EH (cell line): ENCODE measurements around the gene RABL6.
"Not testable (repeated sequence)": the region's sequence is repeated elsewhere in the genome, so short reads cannot be mapped to it uniquely, and the experiment has no call there.

Experiments used
- DNase-seq: peaks from one replicate; pipeline ENCODE4 v3.0.0-alpha.2; 2015; ENCODE audit warnings: low read depth

RABL6 gene

DNA sequence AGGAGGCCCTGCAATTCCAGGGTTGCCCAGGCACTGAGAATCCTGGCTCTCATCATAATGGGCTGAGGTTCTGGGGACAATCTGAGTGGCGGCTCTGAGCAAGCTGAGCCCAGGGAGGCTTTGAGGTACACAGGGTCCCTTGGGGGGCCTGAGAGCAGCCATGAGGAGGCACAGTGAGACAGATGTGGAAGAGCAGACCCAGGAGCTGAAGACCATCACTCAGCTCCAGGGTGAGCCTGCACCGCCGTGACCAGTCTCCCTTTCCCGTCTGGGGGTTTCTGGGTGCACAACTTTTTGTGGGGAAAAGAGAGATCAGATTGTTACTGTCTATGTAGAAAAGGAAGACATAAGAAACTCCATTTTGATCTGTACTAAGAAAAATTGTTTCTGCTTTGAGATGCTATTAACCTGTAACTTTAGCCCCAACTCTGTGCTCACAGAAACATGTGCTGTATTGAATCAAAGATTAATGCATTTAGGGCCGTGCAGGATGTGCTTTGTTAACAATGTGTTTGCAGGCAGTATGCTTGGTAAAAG, 11.4 kb upstream of the RABL6 start, which contains the start of gene CCDC183:
Gene CCDC183, plus strand, starts transcription at position 101 of the 537 bp plus-strand sequence. Its CDS starts 60 bp downstream, at position 161.
- no peak for DNase-seq

GRCh38 chr9:136796775-136797347, 10.9 kb upstream of the RABL6 start:
- DNase-seq = peak; percentile 49

- no peak for DNase-seq
Observed at GRCh38 chr9:136798708-136799078, 9.1 kb upstream of the RABL6 start.

DNA sequence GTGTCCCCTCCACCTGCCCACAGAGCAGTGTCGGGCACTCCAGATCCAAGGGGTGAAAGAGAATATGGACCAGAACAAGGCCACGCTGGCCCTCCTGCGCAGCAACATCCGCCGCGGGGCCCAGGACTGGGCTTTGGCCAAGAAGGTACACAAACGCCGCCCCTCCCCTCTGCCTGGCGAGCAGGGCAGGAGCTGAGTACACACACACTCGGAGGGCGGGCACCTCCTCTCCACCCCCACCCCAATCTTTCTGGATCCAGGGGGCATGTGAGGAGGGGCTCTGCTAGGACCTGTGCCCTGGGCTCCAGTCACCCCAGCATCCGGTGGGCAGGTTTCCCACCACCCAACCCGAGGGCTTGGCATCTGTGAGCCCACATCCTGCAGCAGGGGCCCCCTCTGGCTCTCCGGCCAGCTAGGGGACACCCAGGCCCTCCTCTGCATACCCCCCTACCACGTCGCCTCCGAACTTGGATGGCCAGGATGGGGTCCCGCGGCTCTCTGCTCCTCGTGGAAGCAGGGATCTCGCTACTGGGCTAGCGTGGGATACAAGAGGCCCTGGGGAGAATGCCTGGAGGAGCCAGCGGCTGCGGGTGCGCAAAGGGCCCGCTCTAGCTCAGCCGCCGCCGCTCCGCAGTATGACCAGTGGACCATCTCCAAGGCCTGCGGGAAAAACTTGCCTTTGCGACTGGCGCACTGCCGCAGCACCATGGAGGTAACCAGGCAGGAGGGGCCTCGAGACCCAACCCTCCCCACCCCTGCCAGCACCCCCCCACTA, 8.5 kb upstream of the RABL6 start:
- DNase-seq = no peak

DNA sequence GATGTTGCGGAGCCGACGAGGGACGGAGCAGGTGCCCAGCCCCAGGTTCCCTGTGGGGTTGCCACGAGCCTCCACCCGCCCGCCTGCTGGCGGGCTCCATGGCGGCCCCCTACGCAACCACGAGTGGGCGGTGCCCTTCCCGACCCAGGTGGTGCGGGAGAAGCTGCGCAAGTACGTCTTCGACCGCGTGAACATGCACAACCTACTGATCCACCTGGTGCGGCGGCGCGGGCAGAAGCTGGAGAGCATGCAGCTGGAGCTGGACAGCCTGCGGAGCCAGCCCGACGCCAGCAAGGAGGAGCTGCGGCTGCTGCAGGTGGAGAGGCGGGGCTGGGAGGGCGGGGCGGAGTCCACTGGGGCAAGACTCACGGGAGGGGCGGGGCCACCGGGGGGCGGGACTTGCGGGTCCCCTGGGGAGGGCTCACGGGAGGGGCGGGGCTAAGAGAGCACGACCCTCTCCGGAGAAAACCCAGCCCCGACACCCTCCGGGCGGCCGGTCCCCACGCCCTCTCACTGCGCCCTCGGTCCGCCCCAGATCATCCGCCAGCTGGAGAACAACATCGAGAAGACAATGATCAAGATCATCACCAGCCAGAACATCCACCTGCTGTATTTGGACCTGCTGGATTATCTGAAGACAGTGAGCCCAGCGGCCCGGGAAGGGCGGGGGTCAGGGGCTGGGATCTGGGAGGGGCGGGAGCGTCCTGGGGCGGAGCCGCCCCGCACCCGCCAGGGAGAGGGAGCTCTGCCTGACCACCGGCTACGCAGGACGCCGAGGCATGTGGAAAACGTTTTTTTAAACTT, 7.7 kb upstream of the RABL6 start:
- peak; percentile 65 for DNase-seq

GRCh38 chr9:136802321-136802720, 5.4 kb upstream of the RABL6 start:
- no peak for DNase-seq

- DNase-seq = not testable (repeated sequence)
Observed at GRCh38 chr9:136803009-136803550, 4.7 kb upstream of the RABL6 start.

DNA sequence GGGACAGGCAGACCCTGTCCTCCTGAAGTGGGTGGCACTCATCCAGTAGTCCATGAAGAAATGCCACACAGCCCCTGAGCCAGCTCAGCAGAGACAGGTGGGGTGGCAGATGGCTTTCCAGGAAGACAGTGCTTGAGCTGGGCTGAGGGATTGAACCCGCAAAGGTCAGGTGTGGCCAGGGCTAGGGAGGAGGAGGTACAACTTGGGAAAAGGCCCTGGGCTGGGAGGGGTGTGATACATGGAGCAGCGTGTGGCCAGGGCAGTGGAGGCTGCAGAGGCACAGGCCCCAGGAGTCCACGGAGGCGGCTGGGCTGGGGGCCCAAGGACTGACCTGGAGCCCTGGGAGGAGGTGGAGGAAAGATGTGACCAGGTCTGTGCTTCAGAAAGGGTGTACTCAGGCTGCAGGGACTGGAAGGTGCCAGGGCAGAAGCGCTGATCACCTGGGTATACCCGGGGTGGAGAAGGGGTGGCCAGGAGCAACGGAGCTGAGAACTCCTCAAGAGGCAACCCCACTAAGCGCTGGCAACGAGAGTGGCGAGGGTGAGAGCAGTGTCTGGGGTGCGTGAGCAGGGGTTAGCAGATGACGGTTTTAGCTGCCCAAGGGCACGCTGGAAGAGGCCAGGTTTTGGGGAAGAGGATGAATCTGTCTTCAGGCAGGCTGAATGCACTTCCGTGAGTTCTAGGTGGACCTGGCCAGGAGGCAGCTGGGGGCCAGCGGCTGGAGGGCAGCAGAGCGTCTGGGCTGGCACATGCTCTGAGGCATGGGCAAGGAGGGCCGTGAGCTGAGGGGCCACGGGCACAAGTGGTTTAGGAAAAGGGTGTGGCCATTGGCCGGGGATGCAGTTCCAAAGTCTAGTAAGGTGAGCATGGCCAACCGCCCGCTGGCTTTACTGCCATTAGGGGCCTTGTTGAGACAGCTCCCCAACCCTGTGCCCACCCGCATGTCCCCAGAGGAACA, 3.9 kb upstream of the RABL6 start:
- no peak for DNase-seq

DNA sequence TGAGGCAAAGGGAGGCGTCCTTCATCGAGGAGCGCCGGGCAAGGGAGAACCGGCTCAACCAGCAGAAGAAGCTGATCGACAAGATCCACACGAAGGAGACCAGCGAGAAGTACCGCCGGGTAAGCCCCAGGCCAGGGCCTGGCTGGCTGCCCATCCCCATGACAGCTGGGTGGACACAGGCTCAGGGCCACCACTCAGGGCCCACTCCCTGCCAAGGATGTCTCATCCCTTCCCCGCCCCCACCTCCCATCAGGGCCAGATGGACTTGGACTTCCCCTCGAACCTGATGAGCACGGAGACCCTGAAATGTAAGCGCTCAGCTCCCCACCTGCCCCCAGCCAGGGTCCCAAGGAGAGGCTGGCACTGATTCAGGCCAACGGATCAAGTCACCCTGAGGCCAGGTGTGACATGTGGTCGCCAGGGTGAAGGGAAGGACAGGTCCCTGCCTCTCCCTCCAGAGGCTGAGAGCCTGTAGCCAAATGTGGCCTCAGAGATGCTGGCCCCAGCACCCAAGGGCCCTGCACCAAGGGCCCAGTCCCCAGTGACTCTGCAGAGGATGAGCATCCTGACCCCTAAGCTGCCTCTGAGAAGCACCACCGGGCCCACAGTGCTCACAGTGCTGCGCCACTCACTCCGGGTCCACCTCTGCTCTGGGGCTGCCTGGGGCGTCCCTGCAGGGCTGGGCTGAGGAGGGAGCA, 3.1 kb upstream of the RABL6 start:
- no peak for DNase-seq

DNA sequence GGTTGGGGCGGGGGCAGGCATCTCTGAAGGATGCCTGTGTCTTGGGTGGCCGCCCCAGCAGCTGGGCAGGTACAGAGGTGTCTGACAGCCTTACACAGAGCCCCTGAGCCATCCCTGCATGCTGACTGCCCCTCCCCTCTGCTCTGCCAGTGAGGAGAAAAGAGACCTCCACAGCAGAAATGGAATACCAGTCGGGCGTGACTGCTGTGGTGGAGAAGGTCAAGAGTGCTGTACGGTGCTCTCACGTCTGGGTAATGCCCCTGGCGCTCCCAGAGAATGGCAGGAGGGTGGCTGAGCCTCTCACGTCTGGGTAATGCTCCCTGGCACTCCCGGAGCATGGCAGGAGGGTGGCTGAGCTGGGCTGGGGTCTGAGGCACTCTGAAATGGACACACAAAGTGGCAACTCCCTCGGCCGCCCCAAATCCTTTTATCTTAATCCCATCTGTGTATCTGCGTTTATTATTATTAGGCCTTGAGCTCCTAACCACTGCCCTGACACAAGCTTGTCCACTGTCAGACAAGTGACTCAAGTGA, 2.5 kb upstream of the RABL6 start:
- no peak for DNase-seq

DNA sequence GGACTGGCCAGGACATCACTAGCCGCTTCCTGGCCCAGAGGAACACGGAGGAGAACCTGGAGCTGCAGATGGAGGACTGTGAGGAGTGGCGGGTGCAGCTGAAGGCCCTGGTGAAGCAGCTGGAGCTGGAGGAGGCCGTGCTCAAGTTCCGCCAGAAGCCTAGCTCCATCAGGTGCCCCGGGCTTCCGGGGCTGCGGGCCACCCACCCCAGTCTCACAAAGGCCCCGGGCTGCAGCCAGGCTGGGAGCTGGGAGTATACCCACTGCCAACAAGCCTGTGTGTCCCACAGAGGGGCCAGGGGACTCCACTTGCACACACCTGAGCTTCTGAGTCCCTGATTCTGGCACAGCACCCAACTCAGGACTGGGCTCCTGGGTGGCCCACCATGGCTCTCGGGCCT, 1.7 kb upstream of the RABL6 start:
- no peak for DNase-seq

DNA sequence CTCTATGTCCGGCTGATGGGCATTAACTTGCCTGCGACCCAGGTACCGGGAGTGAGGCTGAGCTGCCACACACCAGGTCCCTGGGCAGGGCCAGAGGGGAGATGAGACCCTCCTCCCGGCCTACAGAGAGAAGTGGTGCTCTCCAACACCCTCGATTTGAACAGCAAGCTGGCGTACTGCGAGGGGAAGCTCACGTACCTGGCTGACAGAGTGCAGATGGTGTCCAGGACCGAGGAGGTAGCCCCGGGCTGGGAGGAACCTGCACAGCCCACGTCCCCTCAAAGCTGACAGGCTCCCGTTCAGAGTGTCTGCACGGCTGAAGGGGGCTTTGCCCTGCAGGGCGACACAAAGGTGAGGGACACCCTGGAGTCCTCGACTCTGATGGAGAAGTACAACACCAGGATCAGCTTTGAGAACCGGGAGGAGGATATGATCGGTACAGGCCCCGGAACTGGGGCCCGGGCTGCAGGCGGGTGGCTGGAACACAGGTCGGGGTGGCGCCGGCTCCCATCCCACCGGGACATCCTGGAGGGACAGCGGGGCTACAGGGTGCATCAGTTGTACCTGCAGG, 1.0 kb upstream of the RABL6 start:
- DNase-seq = no peak

DNA sequence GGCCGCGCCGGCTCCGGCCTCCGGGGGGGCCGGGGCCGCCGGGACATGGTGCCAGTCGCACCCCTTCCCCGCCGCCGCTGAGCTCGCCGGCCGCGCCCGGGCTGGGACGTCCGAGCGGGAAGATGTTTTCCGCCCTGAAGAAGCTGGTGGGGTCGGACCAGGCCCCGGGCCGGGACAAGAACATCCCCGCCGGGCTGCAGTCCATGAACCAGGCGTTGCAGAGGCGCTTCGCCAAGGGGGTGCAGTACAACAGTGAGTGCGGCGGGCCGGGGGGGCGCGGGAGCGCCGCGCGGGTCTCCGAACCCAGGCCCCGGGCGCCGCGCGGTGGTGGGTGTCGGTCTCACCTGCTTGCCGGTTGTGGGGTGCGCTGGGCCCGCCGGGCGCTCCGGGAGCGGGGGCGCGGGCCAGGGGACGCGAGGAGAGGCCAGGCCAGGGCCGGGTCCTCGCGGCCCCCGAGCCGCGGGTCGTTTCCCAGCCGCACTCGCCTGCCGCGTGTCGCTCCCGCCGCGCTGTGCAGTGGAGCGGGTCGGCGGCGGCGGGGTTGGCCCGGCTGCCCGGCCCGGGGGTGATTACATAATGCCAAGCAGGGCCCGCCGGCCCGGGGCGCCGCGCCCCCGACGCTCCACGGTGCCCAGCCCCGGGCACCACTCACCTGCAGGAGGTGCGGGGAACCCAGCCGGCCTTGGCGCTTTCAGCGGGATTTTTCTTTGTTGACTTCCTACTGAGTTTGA, 492 bp downstream of the RABL6 start:
- peak; percentile 17 for DNase-seq

DNA sequence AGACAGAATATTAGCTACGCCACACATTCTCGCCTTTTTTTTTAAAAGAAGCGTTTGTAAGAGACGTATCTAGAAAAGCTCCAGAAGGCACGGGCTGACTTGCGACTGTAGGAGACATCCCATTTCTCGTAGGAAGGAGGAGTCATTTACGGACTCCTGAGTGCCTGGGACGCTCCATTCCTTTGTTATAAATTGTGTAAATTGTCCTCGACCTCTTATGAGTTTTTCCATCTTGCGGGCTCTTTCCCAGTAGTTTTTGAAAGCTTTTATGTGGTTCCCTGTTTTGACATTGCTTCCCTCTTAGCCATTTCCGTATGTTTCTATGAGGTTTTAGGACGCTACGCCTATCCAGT, 1.0 kb downstream of the RABL6 start:
- peak; percentile 56 for DNase-seq

- no peak for DNase-seq
Observed at GRCh38 chr9:136814725-136815421, 7.1 kb downstream of the RABL6 start.

DNA sequence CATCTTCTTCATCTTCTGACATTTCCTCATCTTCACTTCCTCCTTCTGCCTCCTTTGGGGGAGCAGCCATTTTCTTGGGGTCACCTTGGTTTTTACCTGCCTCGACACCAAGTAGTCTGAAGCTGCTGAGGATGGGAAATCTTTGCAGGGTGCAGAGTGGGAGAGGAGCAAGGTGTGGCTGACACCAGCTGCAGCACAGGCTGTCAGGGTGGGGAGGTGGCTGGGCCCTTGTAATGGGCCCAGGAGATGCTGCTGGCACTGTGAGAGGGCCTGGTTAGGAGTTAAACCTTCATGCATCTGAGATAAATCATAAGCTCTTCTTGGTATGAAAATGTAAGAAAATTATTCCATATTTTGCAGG, 7.7 kb downstream of the RABL6 start:
- no peak for DNase-seq

GRCh38 chr9:136820971-136821825, 13.4 kb downstream of the RABL6 start:
- no peak for DNase-seq
